ENCODE results near the gene USP43. TPM values are rescaled to one million over a fixed set of nuclear protein-coding genes. Genes with fewer than 3 reads are reported as not detected.
"Not testable (repeated sequence)": the region's sequence is repeated elsewhere in the genome, so short reads cannot be mapped to it uniquely, and the experiment has no call there.

Gene USP43
- under 1 TPM in 1 of 4 donors, not detected in 3; 0.07 TPM for total RNA-seq

GRCh38 chr17:9644910-9645751 is at the start of gene USP43:
Gene USP43 (plus strand): TSS chr17:9645517. CDS start chr17:9645633, 116 bp downstream.
- ATAC-seq (no peak), DNase-seq (no peak)
- Histone ChIP-seq H3K27me3 (peaks cover 46 to 48% (median 47%) of the 10 kb centered on the region in 3 donors), H3K9me3 (no peaks in the 10 kb centered on the region), H3K36me3 (no peaks in the 10 kb centered on the region), H3K4me3 (peak within 1 kb of the TSS; percentile 28 to 41 (median 37)), H3K4me1 (peaks cover 5 to 8% of the 10 kb centered on the region in 2 donors), H3K27ac (no peak within 1 kb of the TSS)
- TF ChIP-seq CTCF (IDR thresholded peaks at IDR 0.05 in 4 of 5, conservative IDR thresholded peaks at IDR 0.05 in 1 of 5) (no peak), POLR2A (IDR thresholded peaks at IDR 0.05) (no peak)
- intact Hi-C loops (cut with DNase I; ENCODE audit: low total_unique reads): no loop called here
- in situ Hi-C loops (cut with MboI; ENCODE audit: low sequenced_read_pairs in 4 of 4): no loop called here

- intact Hi-C loops (cut with DNase I; ENCODE audit: low total_unique reads); H3K27me3 ChIP-seq; H3K27ac ChIP-seq; H3K36me3 ChIP-seq; H3K4me1 ChIP-seq; ATAC-seq; H3K4me3 ChIP-seq; DNase-seq; H3K9me3 ChIP-seq: not testable (repeated sequence)
- in situ Hi-C loops (cut with MboI; ENCODE audit: low sequenced_read_pairs in 4 of 4): loop anchor here in 1 of 4 donors (10.0 kb wide), 1 partner anchor 63 kb away; no protein-coding TSS in a partner anchor
Measured at GRCh38 chr17:9597638-9598037, 47.7 kb upstream of the USP43 start.

GRCh38 chr17:9598661-9599060 is 46.7 kb upstream of the USP43 start:
- Histone ChIP-seq H3K4me1 (no peaks in the 10 kb centered on the region), H3K4me3 (no peak overlapping the region), H3K27me3 (no peaks in the 10 kb centered on the region), H3K36me3 (no peaks in the 10 kb centered on the region), H3K27ac (no peak overlapping the region), H3K9me3 (no peaks in the 10 kb centered on the region)
- in situ Hi-C loops (cut with MboI; ENCODE audit: low sequenced_read_pairs in 4 of 4): loop anchor here in 1 of 4 donors (10.0 kb wide), 1 partner anchor 64 kb away; no protein-coding TSS in a partner anchor
- TF ChIP-seq CTCF (IDR thresholded peaks at IDR 0.05 in 4 of 5, conservative IDR thresholded peaks at IDR 0.05 in 1 of 5): no peak
- no peak for TF ChIP-seq POLR2A (IDR thresholded peaks at IDR 0.05)
- intact Hi-C loops (cut with DNase I; ENCODE audit: low total_unique reads): no loop called here
- ATAC-seq (no peak), DNase-seq (no peak)

GRCh38 chr17:9604583-9604982 is 40.7 kb upstream of the USP43 start:
- DNase-seq; H3K36me3 ChIP-seq; ATAC-seq; H3K27ac ChIP-seq; in situ Hi-C loops (cut with MboI; ENCODE audit: low sequenced_read_pairs in 4 of 4); intact Hi-C loops (cut with DNase I; ENCODE audit: low total_unique reads); H3K27me3 ChIP-seq; H3K9me3 ChIP-seq; H3K4me3 ChIP-seq; H3K4me1 ChIP-seq: not testable (repeated sequence)

GRCh38 chr17:9606453-9606852 is 38.9 kb upstream of the USP43 start:
- no peak for ATAC-seq
- no peak for TF ChIP-seq CTCF (IDR thresholded peaks at IDR 0.05 in 4 of 5, conservative IDR thresholded peaks at IDR 0.05 in 1 of 5)
- intact Hi-C loops (cut with DNase I; ENCODE audit: low total_unique reads): no loop called here
- no peak for DNase-seq
- Histone ChIP-seq H3K27ac (no peak overlapping the region), H3K9me3 (no peaks in the 10 kb centered on the region), H3K4me3 (no peak overlapping the region), H3K27me3 (no peaks in the 10 kb centered on the region), H3K36me3 (no peaks in the 10 kb centered on the region), H3K4me1 (no peaks in the 10 kb centered on the region)
- in situ Hi-C loops (cut with MboI; ENCODE audit: low sequenced_read_pairs in 4 of 4): no loop called here

GRCh38 chr17:9607058-9607457 is 38.3 kb upstream of the USP43 start:
- in situ Hi-C loops (cut with MboI; ENCODE audit: low sequenced_read_pairs in 4 of 4); H3K36me3 ChIP-seq; H3K27me3 ChIP-seq; intact Hi-C loops (cut with DNase I; ENCODE audit: low total_unique reads); H3K9me3 ChIP-seq; ATAC-seq; H3K27ac ChIP-seq; DNase-seq; H3K4me3 ChIP-seq; H3K4me1 ChIP-seq: not testable (repeated sequence)
